OCI-LY7 (cell line): ENCODE data around the gene PLEKHG4B.

Experiments used
- EZH2phosphoT487 ChIP-seq: fragments of 200-600 bp; sonication (generic); IDR thresholded peaks from 2 replicates; pipeline ENCODE4 v1.6.1; 2018; ENCODE audit warnings: low read depth, borderline replicate concordance, mild to moderate bottlenecking, mixed run types, antibody characterized with exemption, low read length, moderate library complexity, mixed read lengths
- TF ChIP-seq, protein P1 (sequence below): fragments of 200-600 bp; sonication (generic); conservative IDR thresholded peaks from 2 replicates; pipeline ENCODE4 v1.5.1; 2014; ENCODE audit warnings: mild to moderate bottlenecking, antibody characterized with exemption, low read length, moderate library complexity, mixed read lengths

DNA sequence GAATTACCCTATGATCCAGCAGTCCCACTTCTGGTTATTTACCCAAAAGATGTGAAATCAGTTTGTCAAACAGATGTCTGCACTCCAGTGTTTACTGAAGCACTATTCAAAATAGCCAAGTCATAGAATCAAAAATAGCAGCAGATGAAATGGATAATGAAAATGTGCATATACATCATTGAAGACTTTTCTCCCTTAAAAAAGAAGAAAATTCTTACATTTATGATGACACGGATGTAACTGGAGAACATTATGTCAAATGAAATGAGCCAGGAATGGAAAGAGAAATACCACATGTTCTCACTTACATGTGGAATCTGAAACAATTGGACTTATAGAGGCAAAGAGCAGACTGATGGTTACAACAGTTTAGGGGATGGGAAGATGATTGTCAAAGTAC, 21.5 kb upstream of the PLEKHG4B start:
- TF ChIP-seq, protein P1, sequence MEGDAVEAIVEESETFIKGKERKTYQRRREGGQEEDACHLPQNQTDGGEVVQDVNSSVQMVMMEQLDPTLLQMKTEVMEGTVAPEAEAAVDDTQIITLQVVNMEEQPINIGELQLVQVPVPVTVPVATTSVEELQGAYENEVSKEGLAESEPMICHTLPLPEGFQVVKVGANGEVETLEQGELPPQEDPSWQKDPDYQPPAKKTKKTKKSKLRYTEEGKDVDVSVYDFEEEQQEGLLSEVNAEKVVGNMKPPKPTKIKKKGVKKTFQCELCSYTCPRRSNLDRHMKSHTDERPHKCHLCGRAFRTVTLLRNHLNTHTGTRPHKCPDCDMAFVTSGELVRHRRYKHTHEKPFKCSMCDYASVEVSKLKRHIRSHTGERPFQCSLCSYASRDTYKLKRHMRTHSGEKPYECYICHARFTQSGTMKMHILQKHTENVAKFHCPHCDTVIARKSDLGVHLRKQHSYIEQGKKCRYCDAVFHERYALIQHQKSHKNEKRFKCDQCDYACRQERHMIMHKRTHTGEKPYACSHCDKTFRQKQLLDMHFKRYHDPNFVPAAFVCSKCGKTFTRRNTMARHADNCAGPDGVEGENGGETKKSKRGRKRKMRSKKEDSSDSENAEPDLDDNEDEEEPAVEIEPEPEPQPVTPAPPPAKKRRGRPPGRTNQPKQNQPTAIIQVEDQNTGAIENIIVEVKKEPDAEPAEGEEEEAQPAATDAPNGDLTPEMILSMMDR: no peak
- no peak for TF ChIP-seq EZH2phosphoT487
